ENCODE data around the gene GPBAR1.

DNA sequence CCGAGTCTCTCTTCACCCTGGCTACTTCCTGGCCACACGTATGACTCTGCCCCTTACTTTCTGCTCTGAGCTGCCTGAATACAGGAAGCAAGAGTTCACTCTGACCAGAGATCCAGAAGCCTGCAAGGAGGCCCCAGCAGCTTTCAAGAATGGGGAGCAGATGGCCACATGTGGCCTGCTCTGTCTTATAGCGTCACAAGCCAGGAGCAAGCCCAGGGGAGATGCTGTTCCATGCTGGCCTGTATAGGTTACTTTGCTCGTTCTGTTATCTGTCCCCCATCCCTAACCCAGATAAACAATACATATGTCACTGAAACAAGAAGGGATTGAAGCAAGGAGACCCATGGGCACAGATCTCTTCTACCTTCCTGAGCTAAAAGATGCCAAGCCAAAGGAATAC lies 13.8 kb downstream of the GPBAR1 start:
- TF ChIP-seq POLR2A (IDR thresholded peaks at IDR 0.05): no peak
- no peak for TF ChIP-seq CTCF (IDR thresholded peaks at IDR 0.05)

All from esophagus squamous epithelium (tissue), 4 donors.